ENCODE measurements around the gene CBFA2T2.

The CBFA2T2 gene

DNA sequence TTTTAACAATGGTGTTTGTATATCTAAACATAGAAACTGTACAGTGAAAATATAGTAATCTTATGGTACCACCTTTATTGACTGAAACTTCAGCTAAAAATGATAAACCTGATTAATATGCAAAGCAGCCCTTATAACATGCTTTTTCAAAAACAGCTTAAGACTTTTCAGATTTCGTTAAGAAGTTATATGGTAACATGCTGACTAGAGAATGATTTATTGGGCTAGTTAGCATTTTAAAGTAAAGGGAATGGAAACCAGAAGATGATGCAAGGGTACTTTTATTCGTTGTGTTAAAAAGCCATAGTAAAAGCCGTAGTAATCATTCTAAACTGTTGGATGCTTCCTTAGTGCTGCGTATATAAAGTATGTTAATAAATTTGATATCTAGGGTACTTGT, 50.5 kb downstream of the CBFA2T2 start:
- TF ChIP-seq CTCF (IDR thresholded peaks at IDR 0.05; ENCODE audit: low read depth, low read length, missing control alignments), result no peak
- no peak overlapping the region for H3K4me3 ChIP-seq (replicated peaks; ENCODE audit: low read depth, low read length)
- DNase-seq (ENCODE audit: extremely low read depth, low read depth), result no peak

DNA sequence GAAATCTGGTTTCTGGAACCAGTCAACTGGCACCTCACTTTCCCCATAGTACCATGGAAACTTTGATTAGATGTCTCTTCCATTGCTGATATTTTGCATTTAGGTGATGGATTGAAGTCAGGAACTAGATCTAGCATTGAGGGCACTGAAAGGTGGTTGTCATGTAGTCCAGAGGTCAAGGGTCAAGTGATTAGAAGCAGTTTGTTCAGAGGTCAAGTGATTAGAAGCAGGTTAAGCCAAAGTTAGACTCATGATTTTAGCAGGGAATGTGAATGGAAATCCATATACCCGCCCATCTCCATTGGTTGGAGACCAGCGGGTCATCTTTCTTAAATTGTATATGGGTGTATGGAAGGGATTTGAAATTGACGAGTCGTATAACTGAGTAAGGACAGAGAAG, 51.2 kb downstream of the CBFA2T2 start:
- no peak for DNase-seq (ENCODE audit: extremely low read depth, low read depth)
- H3K4me3 ChIP-seq (replicated peaks; ENCODE audit: low read depth, low read length), result no peak overlapping the region
- TF ChIP-seq CTCF (IDR thresholded peaks at IDR 0.05; ENCODE audit: low read depth, low read length, missing control alignments), result no peak

DNA sequence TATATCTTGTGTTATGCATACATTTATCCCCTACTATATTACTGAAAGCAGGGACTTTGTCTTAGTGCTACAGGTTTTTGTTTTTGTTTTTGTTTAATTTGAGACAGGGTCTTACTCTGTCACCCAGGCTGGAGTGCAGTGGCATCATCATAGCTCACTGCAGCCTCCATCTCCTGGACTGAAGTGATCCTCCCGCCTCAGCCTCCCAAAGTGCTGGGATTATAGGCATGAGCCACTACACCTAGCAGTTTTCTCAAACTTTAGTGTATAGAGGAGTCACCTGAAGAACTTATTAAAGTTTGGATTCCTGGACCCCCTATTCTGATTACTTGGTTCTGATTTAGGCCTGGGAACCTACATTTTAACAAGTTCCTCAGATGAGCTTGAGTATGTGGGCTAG, 51.9 kb downstream of the CBFA2T2 start:
- no peak for TF ChIP-seq CTCF (IDR thresholded peaks at IDR 0.05; ENCODE audit: low read depth, low read length, missing control alignments)
- no peak overlapping the region for H3K4me3 ChIP-seq (replicated peaks; ENCODE audit: low read depth, low read length)
- DNase-seq (ENCODE audit: extremely low read depth, low read depth), result no peak

GRCh38 chr20:33545763-33546162, 55.9 kb downstream of the CBFA2T2 start:
- no peak overlapping the region for H3K4me3 ChIP-seq (replicated peaks; ENCODE audit: low read depth, low read length)
- DNase-seq (ENCODE audit: extremely low read depth, low read depth), result no peak
- no peak for TF ChIP-seq CTCF (IDR thresholded peaks at IDR 0.05; ENCODE audit: low read depth, low read length, missing control alignments)

DNA sequence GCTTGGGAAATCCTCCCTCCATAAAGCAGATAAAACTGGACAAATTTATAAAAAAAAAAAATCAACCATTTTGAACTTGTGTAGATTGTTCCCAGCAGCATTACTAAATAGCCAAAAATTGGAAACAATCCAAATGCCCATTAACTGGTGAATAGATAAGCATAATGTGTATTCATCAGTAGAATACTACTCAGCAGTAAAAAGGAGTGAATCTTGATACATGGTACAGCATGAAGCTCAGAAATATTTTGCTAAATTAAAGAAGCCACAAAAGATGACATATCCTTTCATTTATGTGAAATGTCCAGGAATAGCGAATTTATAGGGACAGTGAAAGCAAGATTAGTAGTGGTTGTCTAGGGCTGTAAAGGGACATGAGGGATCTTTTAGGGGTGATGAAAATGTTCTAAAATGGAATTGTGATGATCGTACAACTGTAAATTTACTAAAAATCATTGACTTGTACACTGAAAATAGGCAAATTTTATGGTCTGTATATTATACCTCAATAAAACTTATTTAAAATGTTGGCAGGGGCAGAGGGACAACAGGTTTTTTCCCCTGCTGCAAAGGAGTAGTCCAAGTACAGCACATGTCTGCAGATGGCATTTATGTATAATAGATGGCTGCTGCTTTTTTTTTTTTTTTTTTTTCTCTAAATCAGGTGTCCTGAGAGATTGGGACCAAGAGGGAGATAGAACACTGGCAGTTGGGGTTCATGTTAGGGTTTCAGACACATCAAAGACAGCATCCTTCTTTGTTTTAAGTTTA, 59.5 kb downstream of the CBFA2T2 start:
- TF ChIP-seq CTCF (IDR thresholded peaks at IDR 0.05; ENCODE audit: low read depth, low read length, missing control alignments), result no peak
- H3K4me3 ChIP-seq (replicated peaks; ENCODE audit: low read depth, low read length), result no peak overlapping the region
- DNase-seq (ENCODE audit: extremely low read depth, low read depth), result no peak

- no peak overlapping the region for H3K4me3 ChIP-seq (replicated peaks; ENCODE audit: low read depth, low read length)
- no peak for TF ChIP-seq CTCF (IDR thresholded peaks at IDR 0.05; ENCODE audit: low read depth, low read length, missing control alignments)
- no peak for DNase-seq (ENCODE audit: extremely low read depth, low read depth)
Observed at GRCh38 chr20:33551778-33552177, 61.9 kb downstream of the CBFA2T2 start.

DNA sequence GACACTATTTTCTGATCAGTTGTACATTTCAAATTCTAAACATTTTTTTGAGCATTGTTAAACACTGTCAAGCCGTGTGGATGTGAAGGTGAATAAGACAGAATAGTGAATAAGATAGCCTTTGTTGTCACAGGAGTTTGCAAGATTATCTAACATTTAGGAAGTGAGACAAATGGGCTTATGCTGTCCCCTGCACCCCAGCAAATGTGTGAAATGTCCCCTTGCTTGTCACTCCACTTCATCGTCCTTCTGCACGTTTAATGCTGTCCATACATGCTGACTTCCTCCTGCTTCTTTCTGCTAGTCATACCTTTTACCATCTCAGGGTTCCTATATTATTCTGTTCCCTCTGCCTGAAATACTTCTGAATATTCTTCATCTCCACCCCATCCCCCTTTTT, 62.6 kb downstream of the CBFA2T2 start:
- H3K4me3 ChIP-seq (replicated peaks; ENCODE audit: low read depth, low read length), result no peak overlapping the region
- DNase-seq (ENCODE audit: extremely low read depth, low read depth), result no peak
- TF ChIP-seq CTCF (IDR thresholded peaks at IDR 0.05; ENCODE audit: low read depth, low read length, missing control alignments), result no peak

Measured in HFF-Myc (cell line).